ENCODE measurements around the gene SPAG4.

Gene SPAG4

GRCh38 chr20:35600176-35600992, 15.2 kb upstream of the SPAG4 start:
- no peak for FAIRE-seq

- FAIRE-seq: no peak
Measured at GRCh38 chr20:35600993-35601973, 14.3 kb upstream of the SPAG4 start.

GRCh38 chr20:35601990-35602389, 13.6 kb upstream of the SPAG4 start:
- FAIRE-seq: no peak

- no peak for FAIRE-seq
Measured at GRCh38 chr20:35602851-35603495, 12.7 kb upstream of the SPAG4 start.

- no peak for FAIRE-seq
Measured at GRCh38 chr20:35603695-35604448, 11.8 kb upstream of the SPAG4 start.

- no peak for FAIRE-seq
Measured at GRCh38 chr20:35604449-35604747, 11.2 kb upstream of the SPAG4 start.

- no peak for FAIRE-seq
Measured at GRCh38 chr20:35606127-35606526, 9.5 kb upstream of the SPAG4 start.

- FAIRE-seq: no peak
Measured at GRCh38 chr20:35607003-35607735, 8.5 kb upstream of the SPAG4 start.

GRCh38 chr20:35610833-35611427, 4.7 kb upstream of the SPAG4 start:
- FAIRE-seq: no peak

GRCh38 chr20:35611482-35611881, 4.1 kb upstream of the SPAG4 start:
- no peak for FAIRE-seq

- no peak for FAIRE-seq
Measured at GRCh38 chr20:35616465-35617396, 1.1 kb downstream of the SPAG4 start.

- no peak for FAIRE-seq
Measured at GRCh38 chr20:35617397-35618262, 2.0 kb downstream of the SPAG4 start.

- FAIRE-seq: no peak
Measured at GRCh38 chr20:35618263-35619131, 2.9 kb downstream of the SPAG4 start.

- FAIRE-seq: no peak
Measured at GRCh38 chr20:35619196-35620095, 3.8 kb downstream of the SPAG4 start.

- FAIRE-seq: no peak
Measured at GRCh38 chr20:35620818-35621559, 5.4 kb downstream of the SPAG4 start.

- no peak for FAIRE-seq
Measured at GRCh38 chr20:35621560-35621946, 5.9 kb downstream of the SPAG4 start.
